ENCODE results near the gene MYADM. TPM values are rescaled to one million over a fixed set of nuclear protein-coding genes. Genes with fewer than 3 reads are reported as not detected.
"Not testable (repeated sequence)": the region's sequence is repeated elsewhere in the genome, so short reads cannot be mapped to it uniquely, and the experiment has no call there.

The MYADM gene
- total RNA-seq, 3 donors from 2014 or later, result 30.2 to 54.6 (median 41.9) TPM

DNA sequence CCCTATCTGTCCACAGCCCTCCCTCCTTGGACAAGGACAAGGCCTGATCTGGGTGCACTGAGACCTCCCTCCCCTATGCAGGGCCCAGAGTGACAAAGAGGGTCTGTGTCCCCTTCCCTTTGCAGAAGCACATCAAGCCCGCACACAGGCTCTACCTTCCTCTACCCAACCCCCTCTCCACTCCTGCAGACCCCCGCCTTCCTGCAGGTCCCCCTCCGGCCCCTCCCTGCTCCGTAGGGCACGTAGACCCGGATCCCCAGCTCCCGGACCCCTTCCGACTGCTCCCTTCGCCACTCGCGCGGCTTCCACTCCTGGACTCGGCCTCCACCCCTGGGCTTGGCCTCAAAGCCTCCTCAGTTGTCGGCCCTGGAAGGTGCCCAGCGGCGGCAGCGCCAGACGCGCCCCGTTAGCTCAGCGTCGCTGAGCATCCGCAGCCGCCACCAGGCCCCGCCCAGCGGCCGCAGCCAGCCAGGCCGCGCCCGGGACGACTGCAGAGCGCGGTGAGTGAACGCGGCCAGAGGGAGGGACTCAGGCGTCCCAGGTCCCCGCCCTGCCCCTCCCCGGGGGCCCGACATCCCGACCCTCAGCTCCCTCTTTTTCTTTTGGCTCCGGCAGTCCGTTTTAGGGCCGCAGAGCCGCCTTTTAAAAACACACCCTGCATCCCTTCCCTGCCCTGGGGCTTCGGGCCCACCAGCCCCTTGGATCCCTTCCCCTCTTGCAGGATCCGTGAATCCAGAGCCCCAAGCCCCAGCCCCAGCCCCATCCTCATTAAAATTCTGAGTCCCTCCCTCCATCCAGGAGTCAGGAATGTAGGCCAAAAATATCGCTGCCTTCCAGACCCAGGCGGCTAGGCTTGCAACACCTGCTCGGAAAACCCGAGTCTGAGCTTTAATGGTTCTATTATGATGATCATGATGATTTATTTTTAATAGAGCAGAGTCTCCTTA is 1.5 kb upstream of the MYADM start:
- DNase-seq (ENCODE audit: low spot score in 2 of 2), result peak in 1 of 2 donors; percentile 62
- TF ChIP-seq POLR2AphosphoS5 (IDR thresholded peaks at IDR 0.05), result peak in 2 of 3 donors; percentile 18 to 36
- no peak for TF ChIP-seq POLR2A (IDR thresholded peaks at IDR 0.05)
- Histone ChIP-seq H3K9me3 (no peaks in the 10 kb centered on the region), H3K4me3 (peak overlapping the region; percentile 91 to 93 (median 93)), H3K27me3 (no peaks in the 10 kb centered on the region), H3K27ac (peak overlapping the region; percentile 95 to 100), H3K4me1 (peaks cover 0 to 9% of the 10 kb centered on the region in 2 donors), H3K36me3 (no peaks in the 10 kb centered on the region)
- intact Hi-C loops (cut with DNase I; ENCODE audit: low total_unique reads), result no loop called here

DNA sequence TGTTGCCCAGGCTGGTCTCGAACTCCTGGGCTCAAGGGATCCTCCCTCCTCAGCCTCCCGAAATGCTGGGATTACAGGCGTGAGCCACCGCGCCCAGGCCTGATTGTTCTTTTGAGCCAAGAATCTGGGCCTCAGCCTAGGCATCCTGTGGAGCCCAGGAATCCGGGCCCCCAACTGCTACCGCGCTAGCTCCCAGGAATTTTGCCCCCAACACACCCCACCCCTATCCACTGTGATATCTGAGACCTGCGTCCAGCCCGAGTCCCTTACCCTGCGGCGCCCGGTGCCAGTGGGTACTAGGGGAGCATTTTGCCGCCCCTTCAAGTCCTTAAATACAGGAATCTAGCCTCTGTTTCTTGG is 838 bp upstream of the MYADM start:
- H3K4me3 ChIP-seq, result peak overlapping the region; percentile 91 to 93 (median 93)
- TF ChIP-seq POLR2A (IDR thresholded peaks at IDR 0.05) (no peak), POLR2AphosphoS5 (IDR thresholded peaks at IDR 0.05) (no peak)
- TF ChIP-seq, protein P1, sequence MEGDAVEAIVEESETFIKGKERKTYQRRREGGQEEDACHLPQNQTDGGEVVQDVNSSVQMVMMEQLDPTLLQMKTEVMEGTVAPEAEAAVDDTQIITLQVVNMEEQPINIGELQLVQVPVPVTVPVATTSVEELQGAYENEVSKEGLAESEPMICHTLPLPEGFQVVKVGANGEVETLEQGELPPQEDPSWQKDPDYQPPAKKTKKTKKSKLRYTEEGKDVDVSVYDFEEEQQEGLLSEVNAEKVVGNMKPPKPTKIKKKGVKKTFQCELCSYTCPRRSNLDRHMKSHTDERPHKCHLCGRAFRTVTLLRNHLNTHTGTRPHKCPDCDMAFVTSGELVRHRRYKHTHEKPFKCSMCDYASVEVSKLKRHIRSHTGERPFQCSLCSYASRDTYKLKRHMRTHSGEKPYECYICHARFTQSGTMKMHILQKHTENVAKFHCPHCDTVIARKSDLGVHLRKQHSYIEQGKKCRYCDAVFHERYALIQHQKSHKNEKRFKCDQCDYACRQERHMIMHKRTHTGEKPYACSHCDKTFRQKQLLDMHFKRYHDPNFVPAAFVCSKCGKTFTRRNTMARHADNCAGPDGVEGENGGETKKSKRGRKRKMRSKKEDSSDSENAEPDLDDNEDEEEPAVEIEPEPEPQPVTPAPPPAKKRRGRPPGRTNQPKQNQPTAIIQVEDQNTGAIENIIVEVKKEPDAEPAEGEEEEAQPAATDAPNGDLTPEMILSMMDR (IDR thresholded peaks at IDR 0.05), result no peak
- intact Hi-C loops (cut with DNase I; ENCODE audit: low total_unique reads), result no loop called here
- DNase-seq (ENCODE audit: low spot score in 2 of 2), result no peak
- peak overlapping the region; percentile 95 to 100 for H3K27ac ChIP-seq
- no peaks in the 10 kb centered on the region for H3K9me3 ChIP-seq
- H3K27me3 ChIP-seq, result no peaks in the 10 kb centered on the region
- H3K4me1 ChIP-seq, result peaks cover 0 to 9% of the 10 kb centered on the region in 2 donors
- H3K36me3 ChIP-seq, result no peaks in the 10 kb centered on the region

DNA sequence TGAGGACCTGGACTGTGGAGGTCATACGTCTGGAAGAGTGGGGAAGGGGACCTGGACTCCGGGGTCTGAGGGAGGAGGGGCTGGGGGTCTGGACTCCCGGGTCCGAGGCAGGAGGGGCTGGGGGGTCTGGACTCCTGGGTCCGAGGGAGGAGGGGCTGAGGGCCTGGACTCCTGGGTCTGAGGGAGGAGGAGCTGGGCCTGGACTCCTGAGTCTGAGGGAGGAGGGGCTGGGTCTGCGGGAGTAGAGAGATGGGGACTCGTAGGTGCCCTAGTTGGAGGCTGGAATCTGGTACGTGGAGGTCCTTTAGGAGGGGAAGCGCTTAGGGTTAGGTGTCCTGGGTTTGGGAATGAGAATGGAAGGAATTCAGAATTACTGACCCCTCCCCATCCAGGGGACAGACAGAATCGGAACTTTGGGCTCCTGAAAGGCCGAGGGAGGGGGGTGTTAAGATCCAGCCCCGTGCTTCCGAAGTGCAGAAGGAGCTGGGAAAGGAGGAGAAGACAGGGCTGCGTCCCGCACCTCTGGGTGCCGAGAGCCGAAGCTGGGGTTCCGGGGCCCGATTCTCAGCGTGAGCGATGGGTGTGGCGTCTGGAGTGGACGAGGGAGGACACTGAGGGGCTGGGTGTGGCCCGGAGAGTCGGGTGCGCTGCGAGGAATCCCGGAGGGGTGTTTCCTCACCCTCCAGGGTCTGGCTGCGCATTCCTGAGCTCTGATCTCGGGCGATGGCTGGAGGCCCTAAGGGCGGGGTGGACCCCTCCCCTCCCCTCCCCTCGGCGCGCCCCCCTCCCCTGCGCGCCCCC is 608 bp downstream of the MYADM start:
- peak; percentile 66 to 76 for DNase-seq (ENCODE audit: low spot score in 2 of 2)
- Histone ChIP-seq H3K27me3 (no peaks in the 10 kb centered on the region), H3K4me1 (peaks cover 0 to 9% of the 10 kb centered on the region in 2 donors), H3K9me3 (no peaks in the 10 kb centered on the region), H3K27ac (peak overlapping the region; percentile 95 to 100), H3K4me3 (peak overlapping the region; percentile 91 to 93 (median 93)), H3K36me3 (no peaks in the 10 kb centered on the region)
- intact Hi-C loops (cut with DNase I; ENCODE audit: low total_unique reads), result no loop called here
- TF ChIP-seq POLR2AphosphoS5 (IDR thresholded peaks at IDR 0.05) (no peak), POLR2A (IDR thresholded peaks at IDR 0.05) (no peak)
- TF ChIP-seq, protein P1 (IDR thresholded peaks at IDR 0.05), result no peak

DNA sequence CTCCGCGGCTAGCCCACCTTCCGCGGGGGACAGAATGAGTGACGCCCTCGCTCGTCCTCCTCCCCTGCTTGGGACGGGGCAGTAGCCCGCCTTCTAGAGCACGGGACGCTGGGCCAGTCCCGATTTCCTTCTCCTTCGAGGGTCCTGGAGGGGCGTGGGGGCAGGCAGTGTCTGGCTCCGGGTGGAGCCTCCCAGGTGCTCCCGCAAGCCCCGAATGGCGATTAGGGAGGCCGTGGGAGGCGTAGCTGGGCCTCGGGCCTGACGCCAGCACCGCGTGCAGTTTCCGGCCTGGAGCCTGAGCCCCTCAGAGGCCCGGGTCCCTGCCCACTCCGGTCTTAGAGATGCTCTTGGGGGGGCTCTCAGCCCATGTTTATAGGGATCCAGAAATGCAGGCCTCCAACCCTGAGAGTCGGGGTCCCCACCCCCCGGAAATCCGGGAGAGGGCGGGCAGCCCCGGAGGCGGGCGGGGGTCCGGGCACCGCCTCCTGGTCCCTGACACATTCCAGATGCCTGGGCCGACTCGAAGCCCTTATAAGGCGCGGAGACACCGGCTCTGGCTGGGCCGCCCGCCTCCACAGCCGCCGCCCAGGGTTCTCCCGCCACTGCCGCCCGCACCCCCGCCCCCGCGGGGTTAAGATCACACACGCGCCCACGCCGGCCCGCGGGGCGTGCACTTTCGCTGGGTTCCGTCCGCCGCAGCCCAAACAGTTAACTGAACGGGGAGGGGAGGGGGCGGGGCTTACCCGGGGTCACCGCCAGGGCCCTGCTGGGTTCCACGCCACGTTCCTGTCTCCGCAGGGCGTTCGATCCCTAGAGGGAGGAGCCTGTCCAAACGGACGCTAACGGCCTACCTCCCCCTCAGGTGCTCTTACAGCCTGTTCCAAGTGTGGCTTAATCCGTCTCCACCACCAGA is 1.5 kb downstream of the MYADM start:
- Histone ChIP-seq H3K9me3 (no peaks in the 10 kb centered on the region), H3K27me3 (no peaks in the 10 kb centered on the region), H3K27ac (peak overlapping the region; percentile 95 to 100), H3K4me3 (peak overlapping the region; percentile 91 to 93 (median 93)), H3K36me3 (peaks cover 8% of the 10 kb centered on the region), H3K4me1 (peaks cover 0 to 9% of the 10 kb centered on the region in 2 donors)
- DNase-seq (ENCODE audit: low spot score in 2 of 2), result peak; percentile 91 to 93
- TF ChIP-seq POLR2AphosphoS5 (IDR thresholded peaks at IDR 0.05), result peak; percentile 63 to 80 (median 65)
- TF ChIP-seq, protein P1 (IDR thresholded peaks at IDR 0.05), result peak; percentile 56 to 72 (median 69)
- TF ChIP-seq POLR2A (IDR thresholded peaks at IDR 0.05), result peak; percentile 56
- intact Hi-C loops (cut with DNase I; ENCODE audit: low total_unique reads), result no loop called here

DNA sequence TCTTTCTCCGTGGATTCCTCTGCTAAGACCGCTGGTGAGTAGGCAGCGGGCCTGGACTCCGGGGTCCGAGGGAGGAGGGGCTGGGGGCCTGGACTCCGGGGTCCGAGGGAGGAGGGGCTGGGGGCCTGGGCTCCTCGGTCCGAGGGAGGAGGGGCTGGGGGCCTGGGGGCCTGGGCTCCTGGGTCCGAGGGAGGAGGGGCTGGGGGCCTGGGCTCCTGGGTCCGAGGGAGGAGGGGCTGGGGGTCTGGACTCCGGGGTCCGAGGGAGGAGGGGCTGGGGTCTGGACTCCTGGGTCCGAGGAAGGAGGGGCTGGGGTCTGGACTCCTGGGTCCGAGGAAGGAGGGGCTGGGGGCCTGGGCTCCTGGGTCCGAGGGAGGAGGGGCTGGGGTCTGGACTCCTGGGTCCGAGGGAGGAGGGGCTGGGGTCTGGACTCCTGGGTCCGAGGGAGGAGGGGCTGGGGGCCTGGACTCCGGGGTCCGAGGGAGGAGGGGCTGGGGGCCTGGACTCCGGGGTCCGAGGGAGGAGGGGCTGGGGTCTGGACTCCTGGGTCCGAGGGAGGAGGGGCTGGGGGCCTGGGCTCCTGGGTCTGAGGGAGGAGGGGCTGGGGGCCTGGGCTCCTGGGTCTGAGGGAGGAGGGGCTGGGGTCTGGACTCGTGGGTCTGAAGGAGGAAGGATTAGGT is 2.3 kb downstream of the MYADM start:
- H3K4me1 ChIP-seq; H3K9me3 ChIP-seq; DNase-seq (ENCODE audit: low spot score in 2 of 2); H3K27me3 ChIP-seq: not testable (repeated sequence)
- Histone ChIP-seq H3K27ac (peak overlapping the region; percentile 95 to 100), H3K36me3 (peaks cover 11% of the 10 kb centered on the region), H3K4me3 (peak overlapping the region; percentile 91 to 93 (median 93))
- intact Hi-C loops (cut with DNase I; ENCODE audit: low total_unique reads), result loop anchor here (10.0 kb wide), 1 partner anchor 245 kb away; the partner anchor contains the start of genes PRPF31 and TFPT

Measured in breast epithelium (tissue), 4 donors.